HepG2 (cell line): ENCODE results near the gene CYB5R3. TPM values are rescaled to one million over a fixed set of nuclear protein-coding genes. Genes with fewer than 3 reads are reported as not detected.

ENCODE experiments used
- CTCF ChIP-seq: sonication (generic); formaldehyde crosslinking; IDR thresholded peaks from 2 replicates; pipeline ENCODE4 v1.5.0; 2020; ENCODE audit warnings: mild to moderate bottlenecking, missing genetic modification reagents, moderate library complexity
- GABPB1 ChIP-seq: IDR thresholded peaks from 2 replicates; pipeline ENCODE4 v1.6.1; 2016; ENCODE audit warnings: mild to moderate bottlenecking, missing genetic modification reagents, moderate library complexity, missing compliant biosample characterization
- NAIF1 ChIP-seq: sonication (generic); formaldehyde crosslinking; IDR thresholded peaks from 2 replicates; pipeline ENCODE4 v1.5.0; 2020; ENCODE audit warnings: mild to moderate bottlenecking, missing genetic modification reagents, borderline replicate concordance
- NFE2L1 ChIP-seq: sonication (generic); formaldehyde crosslinking; IDR thresholded peaks from 2 replicates; pipeline ENCODE4 v1.4.0; 2020; ENCODE audit warnings: missing genetic modification reagents, mild to moderate bottlenecking, borderline replicate concordance
- PCBP2 ChIP-seq: fragments of 200-400 bp; formaldehyde crosslinking; optimal IDR thresholded peaks from 2 replicates; pipeline ENCODE3; 2018; ENCODE audit warnings: low read length, low read depth; ENCODE audit not compliant: poor library complexity, severe bottlenecking
- SAP130 ChIP-seq: IDR thresholded peaks from 2 replicates; pipeline ENCODE4 v1.6.1; 2016; ENCODE audit warnings: low read depth
- TCF12 ChIP-seq, 2 experiments: fragments of 450-650 bp in 1 of 2; sonication (generic) in 1 of 2; formaldehyde crosslinking in 1 of 2; IDR thresholded peaks; 2 replicates each; pipeline versions ENCODE4 v1.6.1 to v1.8.0; 2017 to 2022; ENCODE audit warnings: antibody characterized with exemption in 1 of 2, mild to moderate bottlenecking in 1 of 2, missing genetic modification reagents in 1 of 2, moderate library complexity in 1 of 2
- TMF1 ChIP-seq: sonication (generic); formaldehyde crosslinking; IDR thresholded peaks from 2 replicates; pipeline ENCODE4 v1.8.1; 2022; ENCODE audit warnings: low read depth, missing genetic modification reagents
- ZNF10 ChIP-seq: sonication (generic); formaldehyde crosslinking; IDR thresholded peaks from 2 replicates; pipeline ENCODE4 v1.4.0; 2020; ENCODE audit warnings: mild to moderate bottlenecking, low read depth, missing genetic modification reagents, borderline replicate concordance
- ZNF143 ChIP-seq: sonication (generic); formaldehyde crosslinking; IDR thresholded peaks from 2 replicates; pipeline ENCODE4 v1.4.0; 2020; ENCODE audit warnings: missing genetic modification reagents
- ZNF597 ChIP-seq: sonication (generic); formaldehyde crosslinking; IDR thresholded peaks from 2 replicates; pipeline ENCODE4 v1.5.0; 2020; ENCODE audit warnings: missing genetic modification reagents
- ZNF614 ChIP-seq: IDR thresholded peaks from 2 replicates; pipeline ENCODE4 v1.6.1; 2018; ENCODE audit warnings: missing biosample characterization, missing genetic modification reagents, inconsistent platforms, borderline replicate concordance
- polyA plus RNA-seq, 8 experiments: library from polyadenylated mRNA; depleted of rRNA in 3 of 8; stranded (reverse) in 7 of 8; unstranded in 1 of 8; fragments of >200 nt; fragmentation: Illumina TruSeq in 4 of 8; extraction: Trizol in 4 of 8; gene quantifications; 2 replicates each; pipeline versions ENCODE4 v1.2.1 to v1.2.3, GENCODE V29; 2011 to 2016; ENCODE audit warnings: low read depth in 4 of 8, missing spikeins in 1 of 8, mixed read lengths in 1 of 8; ENCODE audit not compliant: insufficient read depth in 1 of 8
- total RNA-seq, 5 experiments: library from RNA; depleted of rRNA; stranded (reverse); fragments of >200 nt; fragmentation: Illumina TruSeq; extraction: Trizol; gene quantifications; 2 replicates each; pipeline ENCODE4 v1.2.3, GENCODE V29; 2016; ENCODE audit warnings: low read depth in 1 of 5
- TF ChIP-seq, protein P1 (sequence below): sonication (generic); formaldehyde crosslinking; IDR thresholded peaks from 2 replicates; pipeline ENCODE4 v1.8.0; 2022; ENCODE audit warnings: mild to moderate bottlenecking, missing genetic modification reagents, borderline replicate concordance
- TF ChIP-seq, protein P2 (sequence below), 2 experiments: sonication (generic) in 1 of 2; formaldehyde crosslinking in 1 of 2; IDR thresholded peaks; 2 replicates each; pipeline versions ENCODE4 v1.5.1 to v1.6.1; 2011 to 2020; ENCODE audit warnings: borderline replicate concordance in 1 of 2, low read depth in 1 of 2, low read length in 1 of 2, mild to moderate bottlenecking in 1 of 2, missing genetic modification reagents in 1 of 2, moderate library complexity in 1 of 2
- TF ChIP-seq, protein P3 (sequence below): sonication (generic); formaldehyde crosslinking; IDR thresholded peaks from 2 replicates; pipeline ENCODE4 v1.8.1; 2023; ENCODE audit warnings: mild to moderate bottlenecking, missing genetic modification reagents
- TF ChIP-seq, protein P4 (sequence below): sonication (generic); formaldehyde crosslinking; IDR thresholded peaks from 2 replicates; pipeline ENCODE4 v1.4.0; 2020; ENCODE audit warnings: missing genetic modification reagents, borderline replicate concordance

CYB5R3 gene
- total and polyA plus RNA-seq, 2 of the 13 experiments (the other 11 are each of a cell fraction or from before 2014, with no cell fraction given): 32.4 to 305 TPM

GRCh38 chr22:42644422-42645340 is 4.5 kb downstream of the CYB5R3 start (continued):
- TF ChIP-seq CTCF (CRISPR knock-in tag) (0 out of 2 replicates have a peak, but pooled peaks have one; percentile 4), ZNF614 (CRISPR knock-in tag) (no peak), TCF12 (IDR thresholded peaks at IDR 0.05) (no peak), TCF12 (CRISPR knock-in tag; IDR thresholded peaks at IDR 0.05) (0 out of 2 replicates have a peak, but pooled peaks have one; percentile 50), PCBP2 (no peak), TMF1 (no peak), NFE2L1 (CRISPR knock-in tag) (no peak), GABPB1 (CRISPR knock-in tag) (no peak), ZNF597 (CRISPR knock-in tag) (no peak), SAP130 (CRISPR knock-in tag) (peak; percentile 28; the same call in 1 of the 2 replicates), NAIF1 (CRISPR knock-in tag) (no peak; the same call in 1 of the 2 replicates), ZNF10 (CRISPR knock-in tag) (no peak), ZNF143 (CRISPR knock-in tag) (no peak)
- TF ChIP-seq, protein P1, sequence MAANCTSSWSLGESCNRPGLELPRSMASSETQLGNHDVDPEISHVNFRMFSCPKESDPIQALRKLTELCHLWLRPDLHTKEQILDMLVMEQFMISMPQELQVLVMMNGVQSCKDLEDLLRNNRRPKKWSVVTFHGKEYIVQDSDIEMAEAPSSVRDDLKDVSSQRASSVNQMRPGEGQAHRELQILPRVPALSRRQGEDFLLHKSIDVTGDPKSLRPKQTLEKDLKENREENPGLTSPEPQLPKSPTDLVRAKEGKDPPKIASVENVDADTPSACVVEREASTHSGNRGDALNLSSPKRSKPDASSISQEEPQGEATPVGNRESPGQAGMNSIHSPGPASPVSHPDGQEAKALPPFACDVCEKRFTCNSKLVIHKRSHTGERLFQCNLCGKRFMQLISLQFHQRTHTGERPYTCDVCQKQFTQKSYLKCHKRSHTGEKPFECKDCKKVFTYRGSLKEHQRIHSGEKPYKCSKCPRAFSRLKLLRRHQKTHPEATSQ: no peak
- TF ChIP-seq, protein P2, sequence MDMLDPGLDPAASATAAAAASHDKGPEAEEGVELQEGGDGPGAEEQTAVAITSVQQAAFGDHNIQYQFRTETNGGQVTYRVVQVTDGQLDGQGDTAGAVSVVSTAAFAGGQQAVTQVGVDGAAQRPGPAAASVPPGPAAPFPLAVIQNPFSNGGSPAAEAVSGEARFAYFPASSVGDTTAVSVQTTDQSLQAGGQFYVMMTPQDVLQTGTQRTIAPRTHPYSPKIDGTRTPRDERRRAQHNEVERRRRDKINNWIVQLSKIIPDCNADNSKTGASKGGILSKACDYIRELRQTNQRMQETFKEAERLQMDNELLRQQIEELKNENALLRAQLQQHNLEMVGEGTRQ (IDR thresholded peaks at IDR 0.05; ENCODE audit: low read depth, low read length): no peak
- TF ChIP-seq, protein P2 (CRISPR knock-in tag; IDR thresholded peaks at IDR 0.05; ENCODE audit: borderline replicate concordance): no peak
- TF ChIP-seq, protein P3, sequence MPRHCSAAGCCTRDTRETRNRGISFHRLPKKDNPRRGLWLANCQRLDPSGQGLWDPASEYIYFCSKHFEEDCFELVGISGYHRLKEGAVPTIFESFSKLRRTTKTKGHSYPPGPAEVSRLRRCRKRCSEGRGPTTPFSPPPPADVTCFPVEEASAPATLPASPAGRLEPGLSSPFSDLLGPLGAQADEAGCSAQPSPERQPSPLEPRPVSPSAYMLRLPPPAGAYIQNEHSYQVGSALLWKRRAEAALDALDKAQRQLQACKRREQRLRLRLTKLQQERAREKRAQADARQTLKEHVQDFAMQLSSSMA (CRISPR knock-in tag): no peak
- TF ChIP-seq, protein P4, sequence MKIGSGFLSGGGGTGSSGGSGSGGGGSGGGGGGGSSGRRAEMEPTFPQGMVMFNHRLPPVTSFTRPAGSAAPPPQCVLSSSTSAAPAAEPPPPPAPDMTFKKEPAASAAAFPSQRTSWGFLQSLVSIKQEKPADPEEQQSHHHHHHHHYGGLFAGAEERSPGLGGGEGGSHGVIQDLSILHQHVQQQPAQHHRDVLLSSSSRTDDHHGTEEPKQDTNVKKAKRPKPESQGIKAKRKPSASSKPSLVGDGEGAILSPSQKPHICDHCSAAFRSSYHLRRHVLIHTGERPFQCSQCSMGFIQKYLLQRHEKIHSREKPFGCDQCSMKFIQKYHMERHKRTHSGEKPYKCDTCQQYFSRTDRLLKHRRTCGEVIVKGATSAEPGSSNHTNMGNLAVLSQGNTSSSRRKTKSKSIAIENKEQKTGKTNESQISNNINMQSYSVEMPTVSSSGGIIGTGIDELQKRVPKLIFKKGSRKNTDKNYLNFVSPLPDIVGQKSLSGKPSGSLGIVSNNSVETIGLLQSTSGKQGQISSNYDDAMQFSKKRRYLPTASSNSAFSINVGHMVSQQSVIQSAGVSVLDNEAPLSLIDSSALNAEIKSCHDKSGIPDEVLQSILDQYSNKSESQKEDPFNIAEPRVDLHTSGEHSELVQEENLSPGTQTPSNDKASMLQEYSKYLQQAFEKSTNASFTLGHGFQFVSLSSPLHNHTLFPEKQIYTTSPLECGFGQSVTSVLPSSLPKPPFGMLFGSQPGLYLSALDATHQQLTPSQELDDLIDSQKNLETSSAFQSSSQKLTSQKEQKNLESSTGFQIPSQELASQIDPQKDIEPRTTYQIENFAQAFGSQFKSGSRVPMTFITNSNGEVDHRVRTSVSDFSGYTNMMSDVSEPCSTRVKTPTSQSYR (CRISPR knock-in tag): no peak
